DND-41 (cell line): ENCODE measurements around the gene FAM107B.
A peak's percentile ranks its signal among the peaks of the same experiment; 100 is the strongest.

Experiments
- ATAC-seq: fragments of 200-7000 bp; cut with Tn5 transposase; 3 replicates; pipeline ENCODE4 v1.9.1; 2021; ENCODE audit warnings: low read depth; ENCODE audit not compliant: insufficient read depth
- DNase-seq: peaks from one replicate; pipeline ENCODE4 v3.0.0-alpha.2; 2020
- H2AFZ ChIP-seq: 2 replicates; pipeline ENCODE4 v1.6.0; 2012; ENCODE audit warnings: low read depth, low read length
- H3K27ac ChIP-seq: 2 replicates; pipeline ENCODE4 v1.5.1; 2012; ENCODE audit warnings: low read length, inconsistent platforms
- H3K27me3 ChIP-seq: fragments of 200-600 bp; sonication (generic); 2 replicates; pipeline ENCODE4 v1.6.0; 2012; ENCODE audit warnings: low read length, mild to moderate bottlenecking, inconsistent platforms; ENCODE audit not compliant: insufficient read depth, poor library complexity
- H3K36me3 ChIP-seq: 2 replicates; pipeline ENCODE4 v1.5.1; 2012; ENCODE audit warnings: low read length, inconsistent platforms; ENCODE audit not compliant: insufficient read depth
- H3K4me1 ChIP-seq: 2 replicates; pipeline ENCODE4 v1.5.1; 2012; ENCODE audit warnings: mild to moderate bottlenecking, low read length; ENCODE audit not compliant: insufficient read depth
- H3K4me2 ChIP-seq: 2 replicates; pipeline ENCODE4 v1.6.0; 2012; ENCODE audit warnings: mild to moderate bottlenecking, moderate library complexity, low read length, inconsistent platforms; ENCODE audit not compliant: insufficient read depth
- H3K4me3 ChIP-seq, 2 experiments: fragments of 200-600 bp in 1 of 2; shearing (Covaris generic) in 1 of 2; 2 replicates each; pipeline ENCODE4 v1.5.1; 2012 to 2016; ENCODE audit warnings: inconsistent platforms in 2 of 2, low read length in 2 of 2, mild to moderate bottlenecking in 2 of 2, low read depth in 1 of 2, moderate library complexity in 1 of 2
- H3K79me2 ChIP-seq: 2 replicates; pipeline ENCODE4 v1.6.0; 2012; ENCODE audit warnings: low read length, inconsistent platforms; ENCODE audit not compliant: insufficient read depth
- H3K9ac ChIP-seq: 2 replicates; pipeline ENCODE4 v1.6.0; 2012; ENCODE audit warnings: low read depth, mild to moderate bottlenecking, inconsistent platforms, low read length, moderate library complexity
- H3K9me3 ChIP-seq: 2 replicates; pipeline ENCODE4 v1.5.1; 2012; ENCODE audit warnings: low read length, moderate library complexity, mild to moderate bottlenecking, inconsistent platforms; ENCODE audit not compliant: insufficient read depth, severe bottlenecking
- H4K20me1 ChIP-seq: 2 replicates; pipeline ENCODE4 v1.6.0; 2012; ENCODE audit warnings: low read length; ENCODE audit not compliant: insufficient read depth
- CTCF ChIP-seq: IDR thresholded peaks from 2 replicates; pipeline ENCODE4 v1.5.1; 2012; ENCODE audit warnings: borderline replicate concordance, low read length, moderate library complexity, mild to moderate bottlenecking; ENCODE audit not compliant: poor library complexity, severe bottlenecking; ENCODE audit errors: extremely low read depth
- EZH2 ChIP-seq: IDR thresholded peaks from 3 replicates; pipeline ENCODE4 v1.6.1; 2012; ENCODE audit warnings: borderline replicate concordance, low read depth, mild to moderate bottlenecking, moderate library complexity, low read length, inconsistent platforms; ENCODE audit not compliant: severe bottlenecking

The FAM107B gene

GRCh38 chr10:14540062-14540461 is 234.6 kb downstream of the FAM107B start:
- Histone ChIP-seq H3K36me3 (no peaks in the 10 kb centered on the region), H3K27me3 (no peaks in the 10 kb centered on the region), H3K4me3 (no peak overlapping the region), H3K4me1 (no peaks in the 10 kb centered on the region), H3K9me3 (no peaks in the 10 kb centered on the region), H3K4me2 (no peak overlapping the region), H4K20me1 (no peaks in the 10 kb centered on the region), H3K9ac (no peak overlapping the region), H3K27ac (no peak overlapping the region), H3K79me2 (no peaks in the 10 kb centered on the region), H2AFZ (no peak overlapping the region)
- no peak for ATAC-seq
- no peak for TF ChIP-seq EZH2
- no peak for TF ChIP-seq CTCF
- DNase-seq: no peak

GRCh38 chr10:14539176-14539575 is 235.5 kb downstream of the FAM107B start:
- Histone ChIP-seq H3K79me2 (no peaks in the 10 kb centered on the region), H3K4me2 (no peak overlapping the region), H3K4me3 (no peak overlapping the region), H3K4me1 (no peaks in the 10 kb centered on the region), H3K36me3 (no peaks in the 10 kb centered on the region), H2AFZ (no peak overlapping the region), H3K9ac (no peak overlapping the region), H4K20me1 (no peaks in the 10 kb centered on the region), H3K9me3 (no peaks in the 10 kb centered on the region), H3K27ac (no peak overlapping the region), H3K27me3 (no peaks in the 10 kb centered on the region)
- ATAC-seq (no peak), DNase-seq (no peak)
- TF ChIP-seq EZH2: no peak
- no peak for TF ChIP-seq CTCF

- H3K9me3 ChIP-seq: no peaks in the 10 kb centered on the region
- TF ChIP-seq CTCF (peak; percentile 68), EZH2 (no peak)
- H3K79me2 ChIP-seq: no peaks in the 10 kb centered on the region
- H3K27me3 ChIP-seq: peaks cover 3% of the 10 kb centered on the region
- no peak overlapping the region for H3K27ac ChIP-seq
- no peak overlapping the region for H2AFZ ChIP-seq
- H3K36me3 ChIP-seq: no peaks in the 10 kb centered on the region
- peak; percentile 43 for DNase-seq
- no peak overlapping the region for H3K4me3 ChIP-seq
- H3K4me1 ChIP-seq: no peaks in the 10 kb centered on the region
- H4K20me1 ChIP-seq: no peaks in the 10 kb centered on the region
- H3K9ac ChIP-seq: no peak overlapping the region
- ATAC-seq: peak; percentile 76
- H3K4me2 ChIP-seq: no peak overlapping the region
These were observed 238.2 kb downstream of the FAM107B start for GRCh38 chr10:14536241-14537213.
